SU-DHL-6 (cell line): Measurements from ENCODE around the gene FSTL4.

ENCODE experiments used
- CTCF ChIP-seq: fragments of 200-600 bp; sonication (generic); IDR thresholded peaks from one replicate; pipeline ENCODE4 v1.5.1; 2017; ENCODE audit warnings: antibody characterized with exemption, mild to moderate bottlenecking, low read length, moderate library complexity; ENCODE audit not compliant: insufficient read depth, poor library complexity, severe bottlenecking
- EZH2phosphoT487 ChIP-seq: fragments of 200-600 bp; sonication (generic), shearing (Covaris generic); conservative IDR thresholded peaks from 2 replicates; pipeline ENCODE4 v1.6.1; 2018; ENCODE audit warnings: mild to moderate bottlenecking, antibody characterized with exemption, low read length, moderate library complexity, mixed read lengths

GRCh38 chr5:133387091-133387490 is 225.2 kb downstream of the FSTL4 start:
- TF ChIP-seq CTCF, result no peak
- TF ChIP-seq EZH2phosphoT487, result no peak
